Kasumi-1 (cell line): ENCODE data around the gene GAL.

ENCODE experiments used
- DNase-seq, 2 experiments: peaks; one replicate each; lab custom pipeline; 2025; lab: John Stamatoyannopoulos, UW

GAL gene

DNA sequence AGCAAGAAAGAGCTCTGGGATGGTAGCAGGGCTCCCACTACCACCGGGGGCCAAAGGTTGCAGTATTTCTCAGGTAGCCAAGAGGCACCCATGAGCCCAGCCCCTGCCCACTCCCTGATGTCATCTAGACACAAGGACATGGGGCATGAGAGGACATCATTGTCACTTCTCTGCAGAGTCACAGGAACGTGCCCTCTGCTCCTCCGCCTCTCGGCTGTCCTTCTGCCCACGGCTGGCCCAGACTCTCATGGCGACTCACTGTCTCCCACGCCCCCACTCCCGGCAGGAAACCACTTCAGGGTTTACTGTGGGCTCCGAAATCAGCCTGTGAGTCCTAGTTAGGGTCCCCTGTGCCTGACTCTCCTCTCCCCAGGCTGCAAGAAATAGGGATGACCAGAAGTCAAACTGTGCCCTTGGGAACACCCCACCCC is 1.8 kb upstream of the GAL start:
- peak; percentile 86 to 93 for DNase-seq

- DNase-seq, result no peak
These were observed 1.2 kb upstream of the GAL start for GRCh38 chr11:68683121-68683520.

DNA sequence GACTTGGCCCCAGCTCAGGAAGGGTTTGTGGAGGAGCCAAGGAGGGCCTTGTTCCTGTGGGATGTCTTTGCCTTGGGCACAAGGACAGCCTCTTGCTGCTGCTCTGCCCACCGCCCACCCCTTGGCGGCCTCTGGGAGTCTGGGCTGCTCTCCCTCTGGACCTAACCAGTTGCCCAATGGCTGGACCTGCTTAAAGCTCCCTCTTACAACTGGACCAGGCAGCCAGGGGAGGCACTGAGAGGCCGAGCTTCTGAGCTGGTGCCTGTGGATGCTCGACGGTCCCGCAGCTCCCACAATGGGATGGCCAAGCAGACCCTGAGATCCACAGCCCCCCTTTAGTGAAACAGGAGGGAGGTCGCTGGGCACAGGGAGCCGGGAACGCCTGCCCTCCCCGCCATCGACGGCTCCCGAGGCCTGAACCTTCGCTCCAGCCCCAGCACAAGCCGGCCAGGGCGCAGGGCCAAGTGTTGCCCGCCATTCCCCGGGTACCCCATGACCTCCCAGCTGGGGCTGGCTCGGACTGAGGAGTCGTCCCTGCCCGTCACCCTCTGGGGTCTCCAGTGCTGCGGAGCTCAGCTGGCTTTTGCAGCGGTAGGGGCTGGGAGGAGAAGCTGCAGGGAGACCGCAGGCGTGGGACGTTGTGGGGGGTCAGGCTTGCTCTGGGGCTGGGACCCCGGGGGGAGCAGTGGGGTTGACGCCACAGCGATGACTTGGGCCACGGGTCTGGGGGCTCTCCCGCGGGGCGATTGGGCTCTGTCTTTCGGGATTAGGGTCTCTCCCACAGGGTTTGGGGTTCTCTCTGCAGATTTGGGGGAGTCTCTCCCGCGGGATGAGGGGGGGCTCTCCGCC is 584 bp upstream of the GAL start:
- no peak for DNase-seq

GRCh38 chr11:68685656-68686380 is 1.5 kb downstream of the GAL start:
- DNase-seq, result no peak

DNA sequence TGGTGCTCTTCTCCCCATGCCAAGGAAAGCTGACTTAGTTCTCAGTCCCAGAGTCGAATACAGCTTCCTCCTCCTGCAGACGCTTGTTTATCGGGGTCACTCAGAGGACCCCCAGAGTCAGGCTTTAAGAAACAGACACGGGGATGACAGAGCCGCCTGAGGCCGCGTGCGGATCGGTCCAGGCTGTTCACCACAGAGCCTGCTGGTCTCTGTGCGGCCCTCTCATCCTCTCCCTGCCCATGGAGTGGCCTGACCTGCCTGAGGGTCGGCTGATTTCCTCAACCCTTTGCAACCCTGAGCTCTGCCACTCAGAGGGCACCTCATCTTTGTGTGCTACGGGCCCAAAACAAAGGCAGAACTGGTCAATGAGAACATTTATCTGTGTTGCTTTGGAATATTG is 2.1 kb downstream of the GAL start:
- DNase-seq, result no peak

- no peak for DNase-seq
These were observed 3.0 kb downstream of the GAL start for GRCh38 chr11:68687311-68687710.

DNA sequence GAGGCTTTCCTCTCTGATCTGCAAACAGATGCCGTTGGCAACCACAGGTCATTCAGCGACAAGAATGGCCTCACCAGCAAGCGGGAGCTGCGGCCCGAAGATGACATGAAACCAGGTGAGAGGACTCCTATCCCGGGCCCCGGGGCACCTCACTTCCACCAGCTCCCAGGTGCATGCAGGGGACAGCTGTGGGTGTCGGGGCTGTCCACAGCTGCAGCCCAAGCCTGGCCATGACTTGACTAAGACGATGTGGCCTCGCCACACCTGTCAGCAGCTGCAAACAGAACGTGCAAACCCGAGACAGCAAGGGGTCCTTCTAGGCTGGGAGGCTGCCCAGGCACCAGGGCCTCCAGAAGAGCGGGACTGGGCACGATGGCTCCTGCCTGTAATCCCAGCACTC is 3.6 kb downstream of the GAL start:
- DNase-seq, result no peak

- DNase-seq, result no peak
These were observed 4.5 kb downstream of the GAL start for GRCh38 chr11:68688881-68689280.

DNA sequence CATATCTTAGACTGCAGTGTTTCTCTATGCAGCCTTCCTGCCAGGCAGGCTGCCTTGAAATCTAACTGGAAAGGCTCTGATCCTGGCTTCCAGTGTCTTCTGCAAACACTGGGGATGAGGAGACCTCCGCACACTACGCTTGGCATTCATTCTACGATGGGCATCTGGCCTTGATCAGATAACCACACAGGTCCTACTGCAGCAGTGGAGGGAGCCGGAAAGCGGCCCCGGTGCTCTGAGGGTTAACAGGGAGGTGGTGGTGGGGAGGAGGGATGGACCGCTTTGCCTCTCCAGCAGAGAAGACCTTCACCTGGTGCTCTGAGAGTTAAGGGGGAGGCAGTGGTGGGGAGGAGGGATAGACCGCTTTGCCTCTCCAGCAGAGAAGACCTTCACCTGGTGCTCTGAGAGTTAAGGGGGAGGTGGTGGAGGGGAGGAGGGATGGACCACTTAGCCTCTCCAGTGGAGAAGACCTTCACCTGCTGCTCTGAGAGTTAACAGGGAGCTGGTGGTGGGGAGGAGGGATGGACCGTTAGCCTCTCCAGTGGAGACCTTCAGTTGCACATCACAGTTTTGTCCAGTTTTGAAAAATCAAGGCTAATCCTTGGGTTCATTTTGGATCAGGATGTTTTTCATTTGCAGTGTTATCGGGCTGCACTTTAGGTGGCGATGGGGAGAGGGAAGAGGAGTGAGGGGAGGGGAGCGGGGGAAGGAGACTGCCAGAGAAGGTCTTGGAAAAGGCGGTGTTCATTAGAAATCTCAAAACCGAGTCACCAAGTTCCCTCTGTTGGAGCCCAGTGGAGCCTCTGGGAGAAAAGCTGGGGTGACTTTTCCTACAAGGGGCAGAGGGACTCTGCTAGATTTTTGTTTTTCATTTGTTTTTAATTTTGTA is 5.6 kb downstream of the GAL start:
- no peak for DNase-seq

DNA sequence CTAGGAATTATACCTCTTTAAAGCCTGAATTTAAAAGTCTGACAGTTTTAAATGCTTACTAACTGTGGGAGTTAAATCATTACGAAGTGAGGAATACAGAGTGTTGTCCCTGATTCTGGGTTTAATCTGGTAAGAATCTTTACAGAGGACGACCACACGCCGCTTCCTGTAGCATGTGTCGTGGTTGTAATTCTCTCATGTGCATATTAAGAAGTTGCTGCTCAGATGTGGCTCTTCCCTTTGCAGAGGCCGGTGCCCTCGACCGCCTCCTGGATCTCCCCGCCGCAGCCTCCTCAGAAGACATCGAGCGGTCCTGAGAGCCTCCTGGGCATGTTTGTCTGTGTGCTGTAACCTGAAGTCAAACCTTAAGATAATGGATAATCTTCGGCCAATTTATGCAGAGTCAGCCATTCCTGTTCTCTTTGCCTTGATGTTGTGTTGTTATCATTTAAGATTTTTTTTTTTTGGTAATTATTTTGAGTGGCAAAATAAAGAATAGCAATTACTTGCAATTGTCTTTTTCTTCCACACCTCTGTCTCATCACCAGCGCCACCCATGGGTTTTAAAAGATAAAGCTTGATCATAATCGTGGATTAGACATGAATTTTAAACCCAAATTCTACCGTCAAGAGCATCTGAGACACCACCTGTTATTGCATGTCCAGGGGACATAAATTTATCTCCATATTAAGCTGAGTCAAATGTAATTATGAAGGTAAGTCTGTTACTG is 6.5 kb downstream of the GAL start:
- peak; percentile 4 to 14 for DNase-seq

DNA sequence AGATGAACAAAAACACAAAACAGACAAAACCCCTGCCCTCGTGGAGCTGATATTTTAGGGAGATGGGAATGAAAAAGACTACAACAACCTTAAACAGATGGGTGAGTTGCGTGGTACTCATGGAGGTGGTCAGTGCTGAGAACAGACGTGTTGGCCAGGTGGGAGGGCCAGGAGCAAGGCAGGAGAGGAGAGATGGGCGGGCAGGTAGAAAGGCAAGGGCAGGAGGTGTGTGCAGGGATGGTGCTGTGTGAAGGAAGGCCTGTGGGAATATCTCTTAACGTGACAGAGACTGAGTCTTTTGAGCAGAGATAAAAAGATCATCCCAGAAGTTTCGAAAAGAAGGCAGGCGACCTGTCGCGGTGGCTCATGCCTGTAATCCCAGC is 7.0 kb downstream of the GAL start:
- DNase-seq, result no peak

GRCh38 chr11:68692115-68692514 is 7.8 kb downstream of the GAL start:
- no peak for DNase-seq

GRCh38 chr11:68692871-68693483 is 8.6 kb downstream of the GAL start:
- DNase-seq, result no peak

- no peak for DNase-seq
These were observed 9.1 kb downstream of the GAL start for GRCh38 chr11:68693484-68693882.

GRCh38 chr11:68694431-68695297 is 10.3 kb downstream of the GAL start:
- no peak for DNase-seq

DNA sequence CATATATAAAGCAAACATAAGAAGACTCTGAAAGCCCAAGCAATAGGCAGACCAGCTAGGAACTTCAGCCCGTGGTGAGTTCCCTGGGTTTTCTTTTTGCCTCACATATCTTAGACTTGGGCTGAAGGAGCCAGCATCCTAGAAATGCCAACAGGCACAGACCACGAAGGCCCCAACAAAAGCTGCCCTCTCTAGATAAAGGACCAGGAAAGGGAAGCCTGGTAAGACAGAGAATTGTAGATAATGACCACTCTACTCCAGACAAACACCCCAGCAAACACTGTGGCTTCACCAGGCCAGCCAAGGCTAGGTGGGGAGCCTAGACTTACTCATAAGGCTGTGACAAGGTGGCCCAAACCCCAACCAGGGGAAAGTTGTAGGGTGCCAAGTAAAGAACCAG is 11.2 kb downstream of the GAL start:
- no peak for DNase-seq

DNA sequence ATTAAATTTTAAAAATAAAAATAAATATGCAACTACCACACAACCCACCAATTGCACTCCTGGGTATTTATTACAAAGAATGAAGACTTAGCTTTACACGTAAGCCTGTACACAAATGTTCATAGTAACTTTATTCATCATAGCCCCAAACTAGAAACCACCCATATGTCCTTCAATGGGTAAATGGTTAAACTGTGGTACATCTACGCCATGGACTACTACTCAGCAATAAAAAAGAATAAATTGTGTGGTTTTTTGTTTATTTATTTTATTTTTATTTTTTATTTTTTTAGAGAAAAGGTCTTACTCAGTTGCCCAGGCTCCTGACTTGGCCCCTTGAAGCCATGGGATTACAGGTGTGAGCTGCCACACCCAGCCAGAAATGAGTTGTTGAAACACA is 14.6 kb downstream of the GAL start:
- DNase-seq, result no peak

- no peak for DNase-seq
These were observed 20.5 kb downstream of the GAL start for GRCh38 chr11:68704887-68705286.

- no peak for DNase-seq
These were observed 23.2 kb downstream of the GAL start for GRCh38 chr11:68707527-68707926.

- peak in 1 of 2 experiments; percentile 28 for DNase-seq
These were observed 24.7 kb downstream of the GAL start for GRCh38 chr11:68709062-68709461.
